ENCODE data around the gene NSD1. TPM values are rescaled to one million over a fixed set of nuclear protein-coding genes. Genes with fewer than 3 reads are reported as not detected.

NSD1 gene
- total and polyA plus RNA-seq, 10 of the 15 experiments (the other 5 are each of a cell fraction or from before 2014, with no cell fraction given), result 7.0 to 57.9 (median 30.4) TPM

GRCh38 chr5:177336112-177336511, 202.5 kb downstream of the NSD1 start:
- DNase-seq (ENCODE audit: low read depth, low spot score), result no peak
- H3K36me3 ChIP-seq (ENCODE audit: control insufficient read depth in 2 of 2, insufficient read depth in 2 of 2, low read length in 1 of 2), result peaks cover 19 to 69% of the 10 kb centered on the region in 2 experiments
- no peak overlapping the region for H3K9ac ChIP-seq (ENCODE audit: control insufficient read depth, insufficient read depth, low read length)
- BruUV-seq (replicated peaks), result no TSS peak
- TF ChIP-seq CTCF (IDR thresholded peaks at IDR 0.05 in 2 of 3, conservative IDR thresholded peaks at IDR 0.05 in 1 of 3; ENCODE audit: control insufficient read depth in 2 of 3, extremely low read depth in 1 of 3, insufficient read depth in 1 of 3, low read depth in 3 of 3, low read length in 3 of 3) (peak; percentile 16 to 53 (median 36); a peak in 3 of 6 replicates), NR2F1 (conservative IDR thresholded peaks at IDR 0.05) (no peak)
- ChIA-PET SMC1A (ENCODE audit: uncharacterized antibody, unreplicated experiment) (interaction anchor here (1.5 to 1.6 kb wide), 2 partner anchors 12 to 15 kb away, joined by 4 read pairs; partner anchors contain the start of gene LMAN2), POLR2A (no interaction called here), CTCF (interaction anchor here (0.9 kb wide), 1 partner anchor 18 kb away, joined by 3 read pairs; no protein-coding TSS in a partner anchor), RAD21 (ENCODE audit: unreplicated experiment) (interaction anchor here (1.1 kb wide), 1 partner anchor 54 kb away, joined by 3 read pairs; no protein-coding TSS in a partner anchor)
- no peaks in the 10 kb centered on the region for H4K20me1 ChIP-seq (ENCODE audit: control insufficient read depth, insufficient read depth)
- H3K4me3 ChIP-seq, result no peak overlapping the region
- no peak overlapping the region for H2AFZ ChIP-seq (ENCODE audit: control insufficient read depth, low read depth, low read length)
- in situ Hi-C loops (cut with MboI) (no loop called here), intact Hi-C loops (cut with micrococcal nuclease; ENCODE audit: unreplicated experiment) (no loop called here)
- no peaks in the 10 kb centered on the region for H3K27me3 ChIP-seq (replicated peaks in 1 of 2; ENCODE audit: control insufficient read depth in 2 of 2, insufficient read depth in 2 of 2, low read length in 1 of 2)
- WGBS (ENCODE audit: insufficient coverage, insufficient replicate concordance, low lambda C conversion rate, missing lambda C conversion rate), result 72% methylated on average over 12 of the region's 12 CpGs
- H3K27ac ChIP-seq (ENCODE audit: control insufficient read depth, insufficient read depth), result no peak overlapping the region
- ATAC-seq, result peak; percentile 85
- peaks cover 10% of the 10 kb centered on the region for H3K79me2 ChIP-seq (ENCODE audit: control insufficient read depth, insufficient read depth, low read length)
- FAIRE-seq, result no peak
- no peaks in the 10 kb centered on the region for H3K4me1 ChIP-seq (ENCODE audit: control insufficient read depth, insufficient read depth, low read length)
- H3K4me2 ChIP-seq (ENCODE audit: control insufficient read depth, insufficient read depth), result no peak overlapping the region
- no peaks in the 10 kb centered on the region; the same call in 2 of the 3 replicates for H3K9me3 ChIP-seq (replicated peaks; ENCODE audit: control insufficient read depth, insufficient read depth, low read length)
